ENCODE results near the gene PRSS1.

GRCh38 chr7:142773230-142773629 is 24.0 kb downstream of the PRSS1 start:
- TF ChIP-seq, protein P1, sequence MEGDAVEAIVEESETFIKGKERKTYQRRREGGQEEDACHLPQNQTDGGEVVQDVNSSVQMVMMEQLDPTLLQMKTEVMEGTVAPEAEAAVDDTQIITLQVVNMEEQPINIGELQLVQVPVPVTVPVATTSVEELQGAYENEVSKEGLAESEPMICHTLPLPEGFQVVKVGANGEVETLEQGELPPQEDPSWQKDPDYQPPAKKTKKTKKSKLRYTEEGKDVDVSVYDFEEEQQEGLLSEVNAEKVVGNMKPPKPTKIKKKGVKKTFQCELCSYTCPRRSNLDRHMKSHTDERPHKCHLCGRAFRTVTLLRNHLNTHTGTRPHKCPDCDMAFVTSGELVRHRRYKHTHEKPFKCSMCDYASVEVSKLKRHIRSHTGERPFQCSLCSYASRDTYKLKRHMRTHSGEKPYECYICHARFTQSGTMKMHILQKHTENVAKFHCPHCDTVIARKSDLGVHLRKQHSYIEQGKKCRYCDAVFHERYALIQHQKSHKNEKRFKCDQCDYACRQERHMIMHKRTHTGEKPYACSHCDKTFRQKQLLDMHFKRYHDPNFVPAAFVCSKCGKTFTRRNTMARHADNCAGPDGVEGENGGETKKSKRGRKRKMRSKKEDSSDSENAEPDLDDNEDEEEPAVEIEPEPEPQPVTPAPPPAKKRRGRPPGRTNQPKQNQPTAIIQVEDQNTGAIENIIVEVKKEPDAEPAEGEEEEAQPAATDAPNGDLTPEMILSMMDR (IDR thresholded peaks at IDR 0.05; ENCODE audit: insufficient read depth, low read length, poor library complexity, severe bottlenecking) = no peak
- TF ChIP-seq EZH2phosphoT487 (conservative IDR thresholded peaks at IDR 0.05; ENCODE audit: low read length) = no peak

Data from SU-DHL-6 (cell line).